Fibroblast of lung (primary cell): ENCODE measurements around the gene PPARG.

Experiments used
- CTCF ChIP-seq, 2 donors: IDR thresholded peaks in 1 of 2; conservative IDR thresholded peaks in 1 of 2; 1 replicate in 1 of 2; 2 replicates in 1 of 2; pipeline ENCODE4 v1.5.1; 2011 to 2012; ENCODE audit warnings: low read length in 2 of 2, control low read depth in 1 of 2, inconsistent platforms in 1 of 2, low read depth in 1 of 2, mild to moderate bottlenecking in 1 of 2
- EZH2 ChIP-seq: IDR thresholded peaks from 2 replicates; pipeline ENCODE4 v1.5.1; 2012; ENCODE audit warnings: low read length, control low read depth, mild to moderate bottlenecking; ENCODE audit errors: missing control alignments

GRCh38 chr3:12454076-12454815 lies 165.4 kb downstream of the PPARG start:
- TF ChIP-seq CTCF (conservative IDR thresholded peaks at IDR 0.05 in 1 of 2, IDR thresholded peaks at IDR 0.05 in 1 of 2; ENCODE audit: low read depth in 1 of 2, low read length in 2 of 2) (no peak), EZH2 (no peak)
